Karpas-422 (cell line): ENCODE results near the gene NT5C2. TPM values are rescaled to one million over a fixed set of nuclear protein-coding genes. Genes with fewer than 3 reads are reported as not detected.
A peak's percentile ranks its signal among the peaks of the same experiment; 100 is the strongest.

Experiments used
- DNase-seq: peaks from one replicate; pipeline ENCODE4 v3.0.0-alpha.2; 2015
- H2AFZ ChIP-seq: fragments of 200-600 bp; sonication (generic); 2 replicates; pipeline ENCODE4 v1.6.1; 2014; ENCODE audit warnings: antibody characterized with exemption, low read length, mixed read lengths
- H3K27ac ChIP-seq: fragments of 200-600 bp; sonication (generic); 2 replicates; pipeline ENCODE4 v1.5.1; 2014; ENCODE audit warnings: mild to moderate bottlenecking, low read length, moderate library complexity
- H3K27me3 ChIP-seq: fragments of 200-600 bp; sonication (generic); 2 replicates; pipeline ENCODE4 v1.6.1; 2014; ENCODE audit warnings: low read length, mixed read lengths
- H3K36me3 ChIP-seq: fragments of 200-600 bp; sonication (generic); 2 replicates; pipeline ENCODE4 v1.6.1; 2014; ENCODE audit warnings: low read length, mixed read lengths; ENCODE audit not compliant: insufficient read depth
- H3K4me1 ChIP-seq: fragments of 200-600 bp; sonication (generic); 2 replicates; pipeline ENCODE4 v1.6.1; 2014; ENCODE audit warnings: mild to moderate bottlenecking, low read length, mixed read lengths
- H3K4me2 ChIP-seq: fragments of 200-600 bp; sonication (generic); 2 replicates; pipeline ENCODE4 v1.6.1; 2014; ENCODE audit warnings: low read length, low read depth, mild to moderate bottlenecking; ENCODE audit not compliant: poor library complexity, severe bottlenecking
- H3K4me3 ChIP-seq: fragments of 200-600 bp; sonication (generic); 2 replicates; pipeline ENCODE4 v1.5.1; 2014; ENCODE audit warnings: mild to moderate bottlenecking, antibody characterized with exemption, low read length, mixed read lengths
- H3K79me2 ChIP-seq: fragments of 200-600 bp; sonication (generic); 2 replicates; pipeline ENCODE4 v1.6.1; 2014; ENCODE audit warnings: mild to moderate bottlenecking, low read length, mixed read lengths
- H3K9ac ChIP-seq: fragments of 200-600 bp; sonication (generic); 2 replicates; pipeline ENCODE4 v1.6.0; 2014; ENCODE audit warnings: low read length
- H3K9me2 ChIP-seq: fragments of 200-600 bp; sonication (generic), shearing (Covaris generic); replicated peaks from 2 replicates; pipeline ENCODE4 v1.6.0; 2014; ENCODE audit warnings: mild to moderate bottlenecking, low read length, moderate library complexity; ENCODE audit not compliant: insufficient read depth
- H3K9me3 ChIP-seq: fragments of 300-700, 200-600 bp; sonication (generic); 2 replicates; pipeline ENCODE4 v1.6.1; 2014; ENCODE audit warnings: low read length, mixed read lengths
- H4K20me1 ChIP-seq: fragments of 200-600 bp; sonication (generic); 2 replicates; pipeline ENCODE4 v1.6.1; 2014; ENCODE audit warnings: mild to moderate bottlenecking, antibody characterized with exemption, low read length, low read depth; ENCODE audit not compliant: insufficient read depth
- total RNA-seq: library from RNA; depleted of rRNA; stranded (reverse); fragments of >200 nt; shearing (Covaris generic); gene quantifications from 2 replicates; pipeline ENCODE4 v1.2.3, GENCODE V29; 2014; ENCODE audit warnings: low replicate concordance

Gene NT5C2
- total RNA-seq, 1 experiment from 2014 or later = 88.3 TPM

DNA sequence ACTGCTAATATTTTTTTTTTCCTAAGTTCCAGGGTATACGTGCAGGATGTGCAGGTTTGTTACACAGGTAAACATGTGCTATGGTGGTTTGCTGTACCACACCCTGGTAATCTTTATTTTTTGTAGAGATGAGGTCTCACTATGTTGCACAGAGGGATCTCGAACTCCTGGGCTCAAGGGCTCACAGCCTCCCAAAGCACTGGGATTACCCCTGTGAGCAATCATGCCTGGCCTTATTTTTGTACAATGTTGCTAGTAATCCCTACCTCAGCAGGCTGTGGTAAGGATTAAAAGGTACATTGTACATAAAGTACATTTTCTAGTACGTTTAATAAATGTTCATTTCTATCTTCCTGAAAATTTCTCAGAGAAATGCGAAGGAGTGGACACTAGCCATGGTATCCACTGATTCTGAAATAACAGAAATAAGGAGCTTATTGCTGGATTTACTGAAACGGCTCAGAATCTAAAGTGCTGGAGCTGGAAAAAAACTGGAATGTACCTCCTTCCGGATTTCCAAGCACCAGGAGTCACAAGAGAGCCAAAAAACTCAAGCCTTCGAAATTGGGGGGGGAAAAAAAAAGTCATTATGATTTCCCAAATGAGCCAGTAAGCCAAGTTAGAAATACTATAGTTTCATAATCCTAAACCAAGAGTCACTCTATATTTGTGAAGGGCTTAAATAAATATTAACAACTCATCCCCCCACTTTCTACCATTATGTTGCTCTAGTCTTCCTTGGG, 69.6 kb downstream of the NT5C2 start:
- Histone ChIP-seq H3K27ac (no peak overlapping the region), H3K36me3 (no peaks in the 10 kb centered on the region), H2AFZ (no peak overlapping the region), H3K4me1 (peaks cover 5% of the 10 kb centered on the region), H4K20me1 (no peaks in the 10 kb centered on the region), H3K4me2 (no peak overlapping the region), H3K9me2 (no peaks in the 10 kb centered on the region), H3K9me3 (no peaks in the 10 kb centered on the region), H3K9ac (no peak overlapping the region), H3K27me3 (no peaks in the 10 kb centered on the region), H3K4me3 (no peak overlapping the region), H3K79me2 (peaks cover 68% of the 10 kb centered on the region)
- DNase-seq = no peak

DNA sequence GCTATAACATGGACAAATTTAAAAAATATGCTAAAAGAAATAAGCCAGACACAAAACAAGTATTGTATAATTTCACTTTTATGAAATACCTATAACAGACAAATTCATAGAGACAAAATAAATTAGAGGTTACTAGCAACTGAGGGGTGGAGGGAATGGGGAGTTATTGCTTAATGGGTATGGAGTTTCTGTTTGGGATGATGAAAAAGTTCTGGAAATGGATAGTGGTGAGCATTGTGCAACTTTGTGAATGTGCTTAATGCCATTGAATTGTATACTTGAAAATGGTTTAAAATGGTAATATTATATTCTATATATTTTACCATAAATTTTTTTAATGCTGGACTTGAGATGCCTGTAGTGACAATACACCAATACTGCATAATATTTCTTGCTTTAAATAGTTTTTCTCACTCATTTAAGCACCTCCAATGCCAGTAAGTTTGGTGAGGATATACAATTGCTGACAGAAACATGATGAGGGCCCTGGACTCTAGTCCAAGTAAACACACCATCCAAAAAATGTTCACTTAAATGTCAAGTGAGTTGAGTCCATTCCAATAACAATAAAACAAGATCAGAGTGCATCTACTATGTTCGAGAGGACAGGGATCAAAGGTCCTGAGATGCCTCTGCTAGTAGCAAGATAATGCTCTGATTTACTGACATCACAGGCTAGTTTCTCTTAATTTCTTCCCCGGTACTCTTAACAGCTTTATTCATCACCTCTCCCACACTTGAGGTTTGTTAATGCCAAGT, 71.9 kb downstream of the NT5C2 start:
- no peak overlapping the region for H3K9ac ChIP-seq
- H3K36me3 ChIP-seq = no peaks in the 10 kb centered on the region
- H3K9me2 ChIP-seq = no peaks in the 10 kb centered on the region
- H3K9me3 ChIP-seq = no peaks in the 10 kb centered on the region
- H4K20me1 ChIP-seq = no peaks in the 10 kb centered on the region
- peaks cover 5% of the 10 kb centered on the region for H3K4me1 ChIP-seq
- no peak overlapping the region for H3K4me2 ChIP-seq
- H3K79me2 ChIP-seq = peaks cover 75% of the 10 kb centered on the region
- no peak overlapping the region for H3K27ac ChIP-seq
- DNase-seq = no peak
- no peaks in the 10 kb centered on the region for H3K27me3 ChIP-seq
- no peak overlapping the region for H2AFZ ChIP-seq
- H3K4me3 ChIP-seq = no peak overlapping the region

DNA sequence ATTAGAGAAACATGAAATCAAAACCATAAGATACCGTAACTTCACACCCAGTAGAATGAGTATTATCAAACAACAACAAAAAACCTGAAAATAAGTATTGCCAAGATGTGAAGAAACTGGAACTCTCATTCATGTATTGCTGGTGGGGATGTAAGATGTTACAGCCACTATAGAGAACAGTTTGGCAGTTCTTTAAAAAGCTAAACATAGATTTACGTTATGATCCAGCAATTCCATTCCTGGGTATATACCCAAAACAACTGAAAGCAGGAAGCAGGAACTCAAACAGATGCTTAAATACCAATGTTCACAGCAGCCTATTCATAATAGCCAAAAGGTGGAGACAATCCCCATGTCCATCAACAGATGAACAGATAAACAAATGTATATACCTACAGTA, 72.5 kb downstream of the NT5C2 start:
- no peaks in the 10 kb centered on the region for H3K36me3 ChIP-seq
- no peaks in the 10 kb centered on the region for H3K9me2 ChIP-seq
- H3K9me3 ChIP-seq = no peaks in the 10 kb centered on the region
- H3K9ac ChIP-seq = no peak overlapping the region
- no peak for DNase-seq
- H3K79me2 ChIP-seq = peaks cover 70% of the 10 kb centered on the region
- H3K27ac ChIP-seq = no peak overlapping the region
- no peaks in the 10 kb centered on the region for H4K20me1 ChIP-seq
- H3K4me3 ChIP-seq = no peak overlapping the region
- no peaks in the 10 kb centered on the region for H3K4me1 ChIP-seq
- H3K4me2 ChIP-seq = no peak overlapping the region
- no peaks in the 10 kb centered on the region for H3K27me3 ChIP-seq
- H2AFZ ChIP-seq = no peak overlapping the region

DNA sequence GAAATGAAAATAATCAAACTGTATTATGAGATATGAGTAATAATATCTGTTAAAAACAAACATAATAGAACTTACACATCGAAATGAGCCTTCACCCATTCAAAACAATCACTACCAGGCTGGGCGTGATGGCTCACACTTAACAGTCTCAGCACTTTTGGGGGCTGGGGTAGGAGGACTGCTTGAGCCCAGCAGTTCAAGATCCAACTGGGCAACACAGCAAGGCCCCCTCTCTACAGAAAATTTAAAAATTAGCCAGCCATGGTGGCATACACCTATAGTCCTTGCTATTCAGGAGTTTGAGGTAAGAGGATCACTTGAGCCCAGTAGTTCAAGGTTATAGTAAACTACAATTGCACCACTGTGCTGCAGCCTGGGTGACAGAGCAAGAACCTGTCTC, 75.8 kb downstream of the NT5C2 start:
- no peaks in the 10 kb centered on the region for H3K27me3 ChIP-seq
- DNase-seq = no peak
- no peaks in the 10 kb centered on the region for H3K36me3 ChIP-seq
- no peak overlapping the region for H3K4me3 ChIP-seq
- no peaks in the 10 kb centered on the region for H3K9me2 ChIP-seq
- no peak overlapping the region for H3K27ac ChIP-seq
- peaks cover 13% of the 10 kb centered on the region for H3K4me1 ChIP-seq
- no peak overlapping the region for H2AFZ ChIP-seq
- H3K9ac ChIP-seq = no peak overlapping the region
- no peaks in the 10 kb centered on the region for H4K20me1 ChIP-seq
- peaks cover 70% of the 10 kb centered on the region for H3K79me2 ChIP-seq
- H3K4me2 ChIP-seq = no peak overlapping the region
- H3K9me3 ChIP-seq = no peaks in the 10 kb centered on the region

DNA sequence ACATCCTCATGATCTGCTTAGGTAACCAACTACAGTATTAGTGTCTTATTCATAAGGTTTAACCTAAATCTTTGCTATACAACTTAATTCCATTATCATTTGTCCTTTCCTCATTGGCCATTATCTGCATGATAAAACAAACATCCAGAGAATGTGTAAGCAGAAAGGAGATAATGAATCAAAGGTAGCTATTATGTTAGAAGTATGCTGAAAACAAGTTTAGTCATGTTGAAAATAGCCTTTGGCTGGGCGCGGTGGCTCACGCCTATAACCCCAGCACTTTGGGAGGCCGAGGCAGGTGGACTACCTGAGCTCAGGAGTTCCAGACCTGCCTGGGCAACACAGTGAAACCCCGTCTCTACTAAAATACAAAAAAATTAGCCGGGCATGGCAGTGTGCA, 78.2 kb downstream of the NT5C2 start:
- Histone ChIP-seq H4K20me1 (no peaks in the 10 kb centered on the region), H3K27ac (no peak overlapping the region), H3K36me3 (no peaks in the 10 kb centered on the region), H3K9me3 (no peaks in the 10 kb centered on the region), H3K4me1 (peaks cover 37% of the 10 kb centered on the region), H3K27me3 (no peaks in the 10 kb centered on the region), H3K4me3 (no peak overlapping the region), H3K9me2 (no peaks in the 10 kb centered on the region), H3K4me2 (no peak overlapping the region), H3K79me2 (peaks cover 74% of the 10 kb centered on the region), H3K9ac (no peak overlapping the region), H2AFZ (no peak overlapping the region)
- no peak for DNase-seq

DNA sequence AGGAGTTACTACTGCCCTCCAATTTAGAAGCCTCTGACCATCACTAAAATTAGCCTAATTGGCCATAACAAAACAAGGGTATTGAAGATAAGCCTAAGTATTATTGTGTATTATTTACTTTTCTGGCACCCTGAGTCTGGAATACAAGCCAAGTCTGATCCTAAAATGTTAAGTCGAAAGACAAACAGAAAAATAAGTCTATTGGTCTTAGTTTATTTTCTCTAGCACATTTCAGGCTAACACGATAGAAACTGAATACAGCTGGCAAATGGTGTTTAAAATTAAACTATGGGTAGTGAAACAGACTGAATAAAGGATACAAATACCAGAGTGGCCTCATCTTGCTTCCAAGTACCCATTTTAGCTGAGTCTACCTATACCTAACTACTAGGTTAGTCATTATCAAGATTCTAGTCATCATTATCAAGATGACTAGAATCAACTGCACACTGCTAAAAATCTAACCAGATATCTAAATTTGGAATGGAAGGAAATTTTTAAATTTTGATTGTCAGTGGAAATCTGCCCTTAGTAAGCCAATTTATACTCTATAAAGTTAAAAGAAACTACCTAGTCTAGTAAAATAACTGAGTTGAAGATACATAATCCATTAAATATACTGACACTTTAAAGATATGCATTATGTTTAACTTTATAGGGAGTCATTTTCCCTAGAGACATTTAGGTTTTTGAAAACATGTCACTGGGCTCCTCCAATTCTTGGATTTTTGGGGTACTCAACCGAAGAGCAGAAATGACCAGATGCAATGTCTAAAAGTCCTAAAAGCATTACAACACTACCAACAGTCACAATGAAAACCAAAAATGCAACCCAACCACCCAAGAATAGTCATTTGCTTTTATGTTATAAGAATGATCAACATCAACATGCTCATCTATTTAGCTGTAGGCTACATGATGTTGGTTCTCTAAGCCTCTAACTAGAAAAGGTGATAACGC, 80.9 kb downstream of the NT5C2 start:
- H3K9me3 ChIP-seq = no peaks in the 10 kb centered on the region
- peaks cover 77% of the 10 kb centered on the region for H3K79me2 ChIP-seq
- H2AFZ ChIP-seq = no peak overlapping the region
- H3K27me3 ChIP-seq = no peaks in the 10 kb centered on the region
- H3K4me1 ChIP-seq = peaks cover 55% of the 10 kb centered on the region
- peak overlapping the region; percentile 62 for H3K4me3 ChIP-seq
- H3K36me3 ChIP-seq = 0 out of 2 replicates have a peak, but pooled peaks cover 4% of the 10 kb centered on the region
- H4K20me1 ChIP-seq = no peaks in the 10 kb centered on the region
- H3K4me2 ChIP-seq = peak overlapping the region; percentile 85
- no peaks in the 10 kb centered on the region for H3K9me2 ChIP-seq
- H3K27ac ChIP-seq = peak overlapping the region; percentile 94
- no peak for DNase-seq
- peak overlapping the region; percentile 61 for H3K9ac ChIP-seq

DNA sequence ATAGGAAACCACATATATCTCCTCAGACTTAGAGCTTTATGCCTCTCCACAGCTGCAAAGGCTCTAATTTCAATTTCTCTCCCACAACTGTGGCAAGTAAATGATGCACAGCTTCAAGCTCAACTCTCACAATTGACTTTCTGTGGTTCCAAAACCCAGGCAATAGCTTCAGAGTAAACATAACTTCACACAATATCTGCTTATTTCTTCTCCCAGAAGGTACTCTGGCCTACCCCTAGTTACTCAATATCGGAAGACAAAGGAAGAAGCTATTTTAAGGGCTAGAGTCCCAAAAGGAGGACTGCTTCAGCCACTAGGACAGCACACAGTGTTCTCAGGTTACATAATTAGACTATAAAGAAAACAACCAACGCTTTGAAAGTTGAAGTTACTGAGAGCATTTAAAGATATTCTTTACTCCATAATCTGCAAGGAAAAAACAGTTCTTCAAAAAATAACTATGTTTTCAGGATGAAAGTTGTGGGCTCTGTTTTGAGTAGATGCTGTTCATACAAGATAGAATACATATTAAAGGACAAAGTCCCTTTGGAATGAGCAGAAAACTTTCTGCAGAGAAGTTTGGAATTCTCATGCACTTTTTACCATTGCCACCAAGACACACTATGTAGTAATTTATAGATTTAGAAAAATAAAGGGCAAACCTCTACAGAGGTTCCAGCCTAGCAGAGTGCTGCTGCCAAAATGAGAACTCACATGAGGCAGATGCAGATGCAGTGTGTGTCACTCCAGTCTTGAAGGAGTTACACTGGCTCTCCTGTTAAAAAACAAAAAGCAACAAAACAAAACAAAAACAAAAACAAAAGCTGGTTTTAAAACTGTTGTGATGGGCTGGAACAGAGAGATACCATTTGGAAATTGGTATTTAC, 81.8 kb downstream of the NT5C2 start:
- Histone ChIP-seq H3K9me3 (no peaks in the 10 kb centered on the region), H3K4me2 (peak overlapping the region; percentile 85), H3K36me3 (peaks cover 7% of the 10 kb centered on the region; the same call in 1 of the 2 replicates), H2AFZ (no peak overlapping the region), H3K27ac (peak overlapping the region; percentile 94), H3K27me3 (no peaks in the 10 kb centered on the region), H4K20me1 (no peaks in the 10 kb centered on the region), H3K9ac (peak overlapping the region; percentile 61), H3K4me1 (peaks cover 64% of the 10 kb centered on the region), H3K9me2 (no peaks in the 10 kb centered on the region), H3K79me2 (peaks cover 80% of the 10 kb centered on the region), H3K4me3 (peak overlapping the region; percentile 62)
- DNase-seq = peak; percentile 73
